B cell (primary cell): ENCODE data around the gene RNF146.

Experiments
- EZH2 ChIP-seq: IDR thresholded peaks from 2 replicates; pipeline ENCODE4 v1.6.1; 2012; ENCODE audit warnings: borderline replicate concordance, low read depth, mild to moderate bottlenecking, moderate library complexity, low read length; ENCODE audit not compliant: insufficient read depth, poor library complexity, severe bottlenecking
- TF ChIP-seq, protein P1 (sequence below): fragments of 200-600 bp; IDR thresholded peaks from one replicate; pipeline ENCODE4 v1.8.0; 2022; ENCODE audit warnings: antibody characterized with exemption, mild to moderate bottlenecking

DNA sequence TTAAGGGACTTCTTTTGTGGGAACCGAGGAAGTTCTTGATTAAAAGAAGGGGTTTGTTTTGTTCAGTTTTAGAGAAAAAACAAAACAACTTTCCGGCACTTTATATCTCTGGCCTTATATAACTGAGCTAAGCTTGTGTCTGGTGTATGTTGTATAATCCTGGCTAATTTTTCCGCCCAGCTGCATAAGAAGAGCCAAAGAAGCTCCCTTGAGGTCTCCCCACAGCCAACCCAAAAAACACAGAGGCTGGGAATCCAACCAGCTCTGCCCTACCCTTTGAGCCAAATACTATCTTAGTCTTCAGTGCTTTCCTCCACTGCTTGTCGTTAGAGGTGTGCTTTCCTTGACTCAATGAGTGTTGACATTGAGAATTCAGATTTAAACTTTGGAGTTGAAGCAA, 45.5 kb upstream of the RNF146 start:
- TF ChIP-seq, protein P1, sequence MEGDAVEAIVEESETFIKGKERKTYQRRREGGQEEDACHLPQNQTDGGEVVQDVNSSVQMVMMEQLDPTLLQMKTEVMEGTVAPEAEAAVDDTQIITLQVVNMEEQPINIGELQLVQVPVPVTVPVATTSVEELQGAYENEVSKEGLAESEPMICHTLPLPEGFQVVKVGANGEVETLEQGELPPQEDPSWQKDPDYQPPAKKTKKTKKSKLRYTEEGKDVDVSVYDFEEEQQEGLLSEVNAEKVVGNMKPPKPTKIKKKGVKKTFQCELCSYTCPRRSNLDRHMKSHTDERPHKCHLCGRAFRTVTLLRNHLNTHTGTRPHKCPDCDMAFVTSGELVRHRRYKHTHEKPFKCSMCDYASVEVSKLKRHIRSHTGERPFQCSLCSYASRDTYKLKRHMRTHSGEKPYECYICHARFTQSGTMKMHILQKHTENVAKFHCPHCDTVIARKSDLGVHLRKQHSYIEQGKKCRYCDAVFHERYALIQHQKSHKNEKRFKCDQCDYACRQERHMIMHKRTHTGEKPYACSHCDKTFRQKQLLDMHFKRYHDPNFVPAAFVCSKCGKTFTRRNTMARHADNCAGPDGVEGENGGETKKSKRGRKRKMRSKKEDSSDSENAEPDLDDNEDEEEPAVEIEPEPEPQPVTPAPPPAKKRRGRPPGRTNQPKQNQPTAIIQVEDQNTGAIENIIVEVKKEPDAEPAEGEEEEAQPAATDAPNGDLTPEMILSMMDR: no peak
- TF ChIP-seq EZH2: no peak
